MCF 10A (cell line): ENCODE results near the gene HIBCH. TPM values are rescaled to one million over a fixed set of nuclear protein-coding genes. Genes with fewer than 3 reads are reported as not detected.

Experiments
- BruUV-seq: library from RNA; stranded (reverse); fragments of 400-500 nt; replicated peaks from 2 replicates; lab custom pipeline; 2021; lab: Mats Ljungman, UMichigan
- CTCF ChIA-PET: fragments of 300-600 bp; sonication (Branson Sonifier 250); formaldehyde crosslinking; extraction: SDS; loops from one replicate; lab custom pipeline; 2021; ENCODE audit warnings: antibody characterized with exemption, inconsistent platforms; lab: Yijun Ruan, JAX
- POLR2A ChIA-PET: fragments of 300-600, 350-650 bp; sonication (Branson Sonifier 250); formaldehyde crosslinking; extraction: SDS; loops from one replicate; lab custom pipeline; 2020; ENCODE audit warnings: antibody characterized with exemption, inconsistent platforms; lab: Yijun Ruan, JAX
- DNase-seq: peaks from one replicate; pipeline ENCODE4 v3.0.0-alpha.2; 2018; ENCODE audit not compliant: unreplicated experiment
- H3K27ac Mint-ChIP-seq: one replicate; pipeline ENCODE4 v1.8.0; 2022; ENCODE audit warnings: mild to moderate bottlenecking, low read depth, mixed read lengths; ENCODE audit not compliant: unreplicated experiment
- H3K27me3 Mint-ChIP-seq: one replicate; pipeline ENCODE4 v1.8.0; 2022; ENCODE audit warnings: mixed read lengths; ENCODE audit not compliant: insufficient read depth, unreplicated experiment
- H3K36me3 Mint-ChIP-seq: one replicate; pipeline ENCODE4 v1.8.0; 2022; ENCODE audit warnings: mild to moderate bottlenecking, moderate library complexity, mixed read lengths; ENCODE audit not compliant: insufficient read depth, unreplicated experiment
- H3K4me1 Mint-ChIP-seq: one replicate; pipeline ENCODE4 v1.8.0; 2022; ENCODE audit warnings: mixed read lengths; ENCODE audit not compliant: insufficient read depth, unreplicated experiment
- H3K4me3 Mint-ChIP-seq: one replicate; pipeline ENCODE4 v1.8.0; 2022; ENCODE audit warnings: mild to moderate bottlenecking, moderate library complexity, mixed read lengths; ENCODE audit not compliant: unreplicated experiment
- H3K9me3 Mint-ChIP-seq: one replicate; pipeline ENCODE4 v1.8.0; 2022; ENCODE audit warnings: mixed read lengths; ENCODE audit not compliant: unreplicated experiment
- intact Hi-C: fragments of 100-400 bp; cut with micrococcal nuclease; formaldehyde crosslinking; loops from 2 replicates; pipeline ENCODE4 v1.14.1; 2022
- total RNA-seq: library from RNA; stranded (reverse); gene quantifications from 2 replicates; pipeline ENCODE4 v1.2.3, GENCODE V29; 2022
- TF ChIP-seq, protein P1 (sequence below): fragments of 200-600 bp; IDR thresholded peaks from one replicate; pipeline ENCODE4 v1.8.0; 2022; ENCODE audit warnings: antibody characterized with exemption, mild to moderate bottlenecking; ENCODE audit not compliant: unreplicated experiment

The HIBCH gene
- total RNA-seq, 1 experiment from 2014 or later = 14.7 TPM

DNA sequence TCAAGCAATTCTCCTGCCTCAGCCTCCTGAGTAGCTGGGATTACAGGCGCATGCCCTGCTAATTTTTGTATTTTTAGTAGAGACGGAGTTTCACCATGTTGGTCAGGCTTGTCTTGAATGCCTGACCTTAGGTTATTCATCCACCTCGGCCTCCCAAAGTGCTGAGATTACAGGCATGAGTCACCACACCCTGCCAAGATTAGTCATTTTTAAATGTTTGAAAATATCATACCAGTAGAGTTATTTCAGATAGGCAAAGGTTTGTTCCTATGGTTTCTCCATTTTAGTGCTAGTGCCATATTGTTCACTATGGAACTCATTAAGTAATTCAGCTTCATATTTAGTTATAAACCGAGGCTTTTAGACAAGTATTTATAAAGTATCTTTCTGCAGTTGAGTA, 52.3 kb downstream of the HIBCH start:
- H3K9me3 Mint-ChIP-seq = no peaks in the 10 kb centered on the region
- peak overlapping the region; percentile 20 for H3K27ac Mint-ChIP-seq
- intact Hi-C loops = no loop called here
- BruUV-seq = no TSS peak
- CTCF ChIA-PET = interaction anchor here (0.7 to 1.0 kb wide), 2 partner anchors 20 to 98 kb away, joined by 3 to 4 read pairs; no protein-coding TSS in a partner anchor
- H3K4me1 Mint-ChIP-seq = no peaks in the 10 kb centered on the region
- no peak overlapping the region for H3K4me3 Mint-ChIP-seq
- no peaks in the 10 kb centered on the region for H3K27me3 Mint-ChIP-seq
- DNase-seq = peak; percentile 71
- TF ChIP-seq, protein P1, sequence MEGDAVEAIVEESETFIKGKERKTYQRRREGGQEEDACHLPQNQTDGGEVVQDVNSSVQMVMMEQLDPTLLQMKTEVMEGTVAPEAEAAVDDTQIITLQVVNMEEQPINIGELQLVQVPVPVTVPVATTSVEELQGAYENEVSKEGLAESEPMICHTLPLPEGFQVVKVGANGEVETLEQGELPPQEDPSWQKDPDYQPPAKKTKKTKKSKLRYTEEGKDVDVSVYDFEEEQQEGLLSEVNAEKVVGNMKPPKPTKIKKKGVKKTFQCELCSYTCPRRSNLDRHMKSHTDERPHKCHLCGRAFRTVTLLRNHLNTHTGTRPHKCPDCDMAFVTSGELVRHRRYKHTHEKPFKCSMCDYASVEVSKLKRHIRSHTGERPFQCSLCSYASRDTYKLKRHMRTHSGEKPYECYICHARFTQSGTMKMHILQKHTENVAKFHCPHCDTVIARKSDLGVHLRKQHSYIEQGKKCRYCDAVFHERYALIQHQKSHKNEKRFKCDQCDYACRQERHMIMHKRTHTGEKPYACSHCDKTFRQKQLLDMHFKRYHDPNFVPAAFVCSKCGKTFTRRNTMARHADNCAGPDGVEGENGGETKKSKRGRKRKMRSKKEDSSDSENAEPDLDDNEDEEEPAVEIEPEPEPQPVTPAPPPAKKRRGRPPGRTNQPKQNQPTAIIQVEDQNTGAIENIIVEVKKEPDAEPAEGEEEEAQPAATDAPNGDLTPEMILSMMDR = no peak
- H3K36me3 Mint-ChIP-seq = peaks cover 10% of the 10 kb centered on the region
- POLR2A ChIA-PET = interaction anchor here (0.8 to 1.5 kb wide), 3 partner anchors 12 to 178 kb away, joined by 3 to 4 read pairs (median 3); no protein-coding TSS in a partner anchor

DNA sequence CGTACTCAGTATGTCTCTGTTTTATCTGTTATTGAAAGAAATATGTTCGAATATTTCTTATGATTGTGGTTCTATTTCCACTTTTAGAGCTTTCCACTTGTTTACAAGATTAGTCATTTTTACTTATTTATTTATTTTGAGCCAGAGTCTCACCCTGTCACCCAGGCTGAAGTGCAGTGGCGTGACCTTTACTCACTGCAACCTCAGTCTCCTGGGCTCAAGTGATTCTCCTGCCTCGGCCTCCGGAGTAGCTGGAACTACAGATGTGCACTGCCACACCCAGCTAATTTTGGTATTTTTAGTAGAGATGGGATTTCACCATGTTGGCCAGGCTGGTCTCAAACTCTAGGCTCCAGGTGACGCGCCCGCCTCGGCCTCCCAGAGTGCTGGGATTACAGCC, 53.3 kb downstream of the HIBCH start:
- BruUV-seq = no TSS peak
- ChIA-PET POLR2A (interaction anchor here (1.5 kb wide), 1 partner anchor 53 kb away, joined by 3 read pairs; no protein-coding TSS in a partner anchor), CTCF (interaction anchor here (0.6 to 0.8 kb wide), 5 partner anchors 18 to 249 kb away, joined by 3 to 4 read pairs (median 4); partner anchors contain the start of gene HIBCH)
- Mint-ChIP-seq H3K27ac (no peak overlapping the region), H3K4me3 (no peak overlapping the region), H3K4me1 (no peaks in the 10 kb centered on the region), H3K9me3 (no peaks in the 10 kb centered on the region), H3K36me3 (peaks cover 6% of the 10 kb centered on the region), H3K27me3 (no peaks in the 10 kb centered on the region)
- DNase-seq = no peak
- intact Hi-C loops = no loop called here
- TF ChIP-seq, protein P1 = no peak

DNA sequence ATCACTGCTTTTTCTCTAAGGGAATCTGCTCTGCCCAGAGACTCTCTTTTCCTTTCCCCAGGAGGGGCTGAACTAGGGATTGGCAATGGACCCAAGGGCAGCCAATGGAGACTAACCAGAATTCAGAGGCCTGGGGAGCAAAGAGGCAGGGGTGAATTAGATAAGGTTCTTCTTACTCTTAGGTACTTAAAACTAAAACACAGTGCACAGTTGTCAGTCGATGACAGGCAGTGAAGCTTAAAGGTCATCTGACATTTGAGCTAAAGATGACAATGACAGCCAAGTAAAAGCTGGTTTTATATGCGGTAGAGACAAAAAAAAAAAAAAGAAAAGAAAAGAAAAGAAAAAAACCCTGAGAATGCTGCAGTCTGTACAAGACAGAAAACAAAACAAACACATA, 57.8 kb downstream of the HIBCH start:
- no peaks in the 10 kb centered on the region for H3K27me3 Mint-ChIP-seq
- H3K27ac Mint-ChIP-seq = no peak overlapping the region
- TF ChIP-seq, protein P1 = no peak
- no peak overlapping the region for H3K4me3 Mint-ChIP-seq
- intact Hi-C loops = no loop called here
- no peaks in the 10 kb centered on the region for H3K4me1 Mint-ChIP-seq
- CTCF ChIA-PET = interaction anchor here (0.8 kb wide), 1 partner anchor 21 kb away, joined by 4 read pairs; no protein-coding TSS in a partner anchor
- BruUV-seq = no TSS peak
- H3K9me3 Mint-ChIP-seq = peaks cover 6% of the 10 kb centered on the region
- DNase-seq = no peak
- H3K36me3 Mint-ChIP-seq = peaks cover 26% of the 10 kb centered on the region
- POLR2A ChIA-PET = no interaction called here

GRCh38 chr2:190256087-190256486, 63.5 kb downstream of the HIBCH start:
- Mint-ChIP-seq H3K9me3 (peaks cover 10% of the 10 kb centered on the region), H3K36me3 (peaks cover 29% of the 10 kb centered on the region), H3K4me1 (no peaks in the 10 kb centered on the region), H3K27ac (no peak overlapping the region), H3K27me3 (no peaks in the 10 kb centered on the region), H3K4me3 (no peak overlapping the region)
- TF ChIP-seq, protein P1 = no peak
- no TSS peak for BruUV-seq
- DNase-seq = no peak
- intact Hi-C loops = no loop called here
- POLR2A ChIA-PET = no interaction called here
- CTCF ChIA-PET = interaction anchor here (0.7 to 1.0 kb wide), 3 partner anchors 58 to 371 kb away, joined by 3 to 5 read pairs (median 4); no protein-coding TSS in a partner anchor
